A549 (cell line): ENCODE data around the gene NR3C2. TPM values are rescaled to one million over a fixed set of nuclear protein-coding genes. Genes with fewer than 3 reads are reported as not detected.

Experiments
- ATAC-seq, 2 experiments: fragments of 200-7000 bp in 1 of 2; fragments of >200 bp in 1 of 2; cut with Nextera tagmentation in 1 of 2; cut with Tn5 transposase in 1 of 2; 3 replicates each; pipeline versions ENCODE4 v1.8.0 to v1.9.1; 2018 to 2020; ENCODE audit warnings: mild to moderate bottlenecking in 1 of 2, moderate library complexity in 1 of 2
- CTCF ChIA-PET: fragments of 300-600 bp; sonication (Branson Sonifier 250); formaldehyde crosslinking; extraction: SDS; loops from one replicate; lab custom pipeline; 2021; ENCODE audit warnings: antibody characterized with exemption, inconsistent platforms; lab: Yijun Ruan, JAX
- POLR2A ChIA-PET: fragments of 350-600 bp; formaldehyde crosslinking; extraction: SDS; loops from one replicate; lab custom pipeline; 2021; ENCODE audit warnings: antibody characterized with exemption, inconsistent platforms; lab: Yijun Ruan, JAX
- DNase-seq, 2 experiments: peaks; one replicate each; pipeline versions ENCODE4 v3.0.0 to v3.0.0-alpha.2; 2011 to 2016; ENCODE audit warnings: low read depth in 1 of 2, low spot score in 1 of 2
- FAIRE-seq: peaks from 2 replicates; lab custom pipeline; 2011; peaks lifted over from hg19 to GRCh38; lab: Jason Lieb, UNC
- H3K27ac ChIP-seq, 2 experiments: fragments of >200 bp; sonication (Bioruptor Twin); formaldehyde crosslinking; 3 replicates each; pipeline ENCODE4 v1.5.1; 2016 to 2017
- H3K4me1 ChIP-seq: fragments of >200 bp; sonication (Bioruptor Twin); formaldehyde crosslinking; 3 replicates; pipeline ENCODE4 v1.6.1; 2016
- H3K4me2 ChIP-seq: fragments of >200 bp; sonication (Bioruptor Twin); formaldehyde crosslinking; 3 replicates; pipeline ENCODE4 v1.6.1; 2016
- H3K4me3 ChIP-seq: fragments of >200 bp; sonication (Bioruptor Twin); formaldehyde crosslinking; 3 replicates; pipeline ENCODE4 v1.5.1; 2016
- H3K9me3 ChIP-seq: fragments of >200 bp; sonication (Bioruptor Twin); formaldehyde crosslinking; 3 replicates; pipeline ENCODE4 v1.6.1; 2016
- BCL3 ChIP-seq: fragments of >200 bp; sonication (Bioruptor Twin); formaldehyde crosslinking; IDR thresholded peaks from 3 replicates; pipeline ENCODE4 v1.6.1; 2016
- BHLHE40 ChIP-seq: IDR thresholded peaks from 2 replicates; pipeline ENCODE4 v1.6.1; 2012; ENCODE audit warnings: low read depth, low read length, inconsistent platforms
- CBX2 ChIP-seq: fragments of 200-600 bp; sonication (generic); IDR thresholded peaks from 2 replicates; pipeline ENCODE4 v1.6.1; 2016; ENCODE audit warnings: low read depth, mild to moderate bottlenecking, borderline replicate concordance
- CBX8 ChIP-seq: fragments of 200-600 bp; sonication (generic); IDR thresholded peaks from 2 replicates; pipeline ENCODE4 v1.6.1; 2016
- CEBPB ChIP-seq, 2 experiments: fragments of >200 bp in 1 of 2; sonication (Bioruptor Twin) in 1 of 2; formaldehyde crosslinking in 1 of 2; IDR thresholded peaks; 2 replicates each; pipeline ENCODE4 v1.6.1; 2012 to 2016
- CHD2 ChIP-seq: fragments of 150-350 bp; IDR thresholded peaks from 2 replicates; pipeline ENCODE4 v1.6.1; 2014; ENCODE audit warnings: low read length; ENCODE audit not compliant: partially characterized antibody
- E2F6 ChIP-seq: IDR thresholded peaks from 2 replicates; pipeline ENCODE4 v1.6.1; 2012; ENCODE audit warnings: low read depth, borderline replicate concordance
- ESRRA ChIP-seq: fragments of 150-350 bp; IDR thresholded peaks from 2 replicates; pipeline ENCODE4 v1.6.1; 2014; ENCODE audit warnings: mild to moderate bottlenecking, low read length, borderline replicate concordance
- FOSB ChIP-seq: fragments of 250-450 bp; sonication (Bioruptor Pico); IDR thresholded peaks from 2 replicates; pipeline ENCODE4 v1.5.0; 2020; ENCODE audit warnings: mild to moderate bottlenecking, moderate library complexity
- FOSL2 ChIP-seq, 2 experiments: fragments of 450-650 bp in 1 of 2; fragments of >200 bp in 1 of 2; sonication (Bioruptor Twin) in 1 of 2; formaldehyde crosslinking; IDR thresholded peaks; 2 replicates each; pipeline versions ENCODE4 v1.5.0 to v1.6.1; 2016 to 2020; ENCODE audit warnings: mild to moderate bottlenecking in 1 of 2, moderate library complexity in 1 of 2
- FOXS1 ChIP-seq: fragments of 250-450 bp; sonication (Bioruptor Pico); IDR thresholded peaks from 2 replicates; pipeline ENCODE4 v1.5.0; 2020; ENCODE audit warnings: mild to moderate bottlenecking, moderate library complexity
- HES2 ChIP-seq: fragments of >200 bp; sonication (Bioruptor Twin); formaldehyde crosslinking; IDR thresholded peaks from 2 replicates; pipeline ENCODE4 v1.6.1; 2016
- HOXB13 ChIP-seq: fragments of 250-450 bp; sonication (Bioruptor Pico); IDR thresholded peaks from 2 replicates; pipeline ENCODE4 v1.5.0; 2020; ENCODE audit warnings: low read depth, mild to moderate bottlenecking, moderate library complexity
- HOXB5 ChIP-seq: fragments of 250-450 bp; sonication (Bioruptor Pico); IDR thresholded peaks from 2 replicates; pipeline ENCODE4 v1.5.0; 2020; ENCODE audit warnings: mild to moderate bottlenecking, moderate library complexity
- JUN ChIP-seq, 2 experiments: fragments of >200 bp; sonication (Bioruptor Twin); formaldehyde crosslinking; IDR thresholded peaks; 2 replicates in 1 of 2; 3 replicates in 1 of 2; pipeline ENCODE4 v1.6.1; 2016 to 2017
- JUNB ChIP-seq: fragments of >200 bp; sonication (Bioruptor Twin); formaldehyde crosslinking; IDR thresholded peaks from 2 replicates; pipeline ENCODE4 v1.6.1; 2016
- KDM1A ChIP-seq: fragments of 200-600 bp; sonication (generic); IDR thresholded peaks from 2 replicates; pipeline ENCODE4 v1.6.1; 2016; ENCODE audit warnings: low read depth, mild to moderate bottlenecking
- MAX ChIP-seq: IDR thresholded peaks from 2 replicates; pipeline ENCODE4 v1.6.1; 2012
- NFE2L2 ChIP-seq: fragments of 150-350 bp; conservative IDR thresholded peaks from 2 replicates; pipeline ENCODE4 v1.6.1; 2014; ENCODE audit warnings: low read length
- NPAS2 ChIP-seq: fragments of 250-450 bp; sonication (Bioruptor Pico); IDR thresholded peaks from 2 replicates; pipeline ENCODE4 v1.8.0; 2022; ENCODE audit warnings: mild to moderate bottlenecking, moderate library complexity, borderline replicate concordance
- NR3C1 ChIP-seq: fragments of >200 bp; sonication (Bioruptor Twin); formaldehyde crosslinking; IDR thresholded peaks from 3 replicates; pipeline ENCODE4 v1.6.1; 2017
- POLR2AphosphoS2 ChIP-seq: conservative IDR thresholded peaks from 2 replicates; pipeline ENCODE4 v1.6.1; 2012; ENCODE audit warnings: low read length, improper control_type of control experiment, inconsistent platforms
- RARB ChIP-seq: fragments of 250-450 bp; sonication (Bioruptor Pico); IDR thresholded peaks from 2 replicates; pipeline ENCODE4 v1.8.0; 2021; ENCODE audit warnings: mild to moderate bottlenecking, moderate library complexity
- RCOR1 ChIP-seq: fragments of 150-350 bp; IDR thresholded peaks from 2 replicates; pipeline ENCODE4 v1.6.1; 2014; ENCODE audit warnings: antibody characterized with exemption, low read length, low read depth
- RNF2 ChIP-seq: fragments of 200-600 bp; sonication (generic); IDR thresholded peaks from 2 replicates; pipeline ENCODE4 v1.6.1; 2016; ENCODE audit warnings: low read depth, mild to moderate bottlenecking, antibody characterized with exemption, moderate library complexity, borderline replicate concordance
- SMC3 ChIP-seq: fragments of >200 bp; sonication (Bioruptor Twin); formaldehyde crosslinking; IDR thresholded peaks from 3 replicates; pipeline ENCODE4 v1.6.1; 2018; ENCODE audit warnings: inconsistent platforms
- SREBF2 ChIP-seq: fragments of 450-650 bp; IDR thresholded peaks from 2 replicates; pipeline ENCODE4 v1.6.1; 2014; ENCODE audit warnings: mild to moderate bottlenecking, moderate library complexity
- TFCP2L1 ChIP-seq: fragments of 250-450 bp; sonication (Bioruptor Pico); IDR thresholded peaks from 2 replicates; pipeline ENCODE4 v1.5.0; 2021; ENCODE audit warnings: mild to moderate bottlenecking
- TP53 ChIP-seq: fragments of 250-450 bp; sonication (Bioruptor Pico); IDR thresholded peaks from 2 replicates; pipeline ENCODE4 v1.5.0; 2021; ENCODE audit warnings: mild to moderate bottlenecking, moderate library complexity
- ZC3H11A ChIP-seq: fragments of 450-650 bp; IDR thresholded peaks from 2 replicates; pipeline ENCODE4 v1.6.1; 2014; ENCODE audit warnings: antibody characterized with exemption, mild to moderate bottlenecking
- ZNF302 ChIP-seq: fragments of 250-450 bp; sonication (Bioruptor Pico); IDR thresholded peaks from 2 replicates; pipeline ENCODE4 v1.9.0; 2021; ENCODE audit warnings: inconsistent platforms, mild to moderate bottlenecking, moderate library complexity
- WGBS: methylation state at CpG from one replicate; pipeline ENCODE4 v1.1.6; 2017; ENCODE audit errors: missing lambda C conversion rate; 5-methylcytosine and 5-hydroxymethylcytosine counted together
- polyA plus RNA-seq, 4 experiments: library from polyadenylated mRNA; depleted of rRNA in 3 of 4; stranded (reverse); fragments of >200 nt; fragmentation: RNase III in 1 of 4; extraction: RNeasy Plus Mini Kit Qiagen cat#74134 plus additional on column Dnase treatment in 1 of 4; gene quantifications; 2 replicates in 3 of 4; 3 replicates in 1 of 4; pipeline ENCODE4 v1.2.3, GENCODE V29; 2011 to 2017
- TF ChIP-seq, protein P1 (sequence below): fragments of >200 bp; sonication (Bioruptor Twin); formaldehyde crosslinking; IDR thresholded peaks from 3 replicates; pipeline ENCODE4 v1.5.1; 2016
- TF ChIP-seq, protein P2 (sequence below): IDR thresholded peaks from 2 replicates; pipeline ENCODE4 v1.6.1; 2012

NR3C2 gene
- polyA plus RNA-seq, 2 of the 4 experiments (the other 2 are of a cell fraction): 0.01 to 0.03 TPM

GRCh38 chr4:148441624-148441985 lies 609 bp downstream of the NR3C2 start:
- no peak for DNase-seq
- Histone ChIP-seq H3K27ac (no peak overlapping the region), H3K4me3 (peak overlapping the region; percentile 64), H3K9me3 (no peaks in the 10 kb centered on the region), H3K4me2 (peak overlapping the region; percentile 98), H3K4me1 (peaks cover 10% of the 10 kb centered on the region; the same call in 2 of the 3 replicates)
- no peak for ATAC-seq
- ChIA-PET CTCF (no interaction called here), POLR2A (no interaction called here)
- no peak for FAIRE-seq
- no peak for TF ChIP-seq CBX2
- TF ChIP-seq CBX8: no peak
- no peak for TF ChIP-seq BCL3
- TF ChIP-seq SMC3: no peak
- TF ChIP-seq FOSB: no peak
- no peak for TF ChIP-seq KDM1A
- TF ChIP-seq NR3C1: no peak
- TF ChIP-seq JUN (IDR thresholded peaks at IDR 0.05): no peak
- TF ChIP-seq CHD2: no peak
- no peak for TF ChIP-seq NPAS2 (CRISPR knock-in tag)
- no peak for TF ChIP-seq MAX
- no peak for TF ChIP-seq E2F6
- no peak for TF ChIP-seq ZC3H11A
- TF ChIP-seq, protein P1, sequence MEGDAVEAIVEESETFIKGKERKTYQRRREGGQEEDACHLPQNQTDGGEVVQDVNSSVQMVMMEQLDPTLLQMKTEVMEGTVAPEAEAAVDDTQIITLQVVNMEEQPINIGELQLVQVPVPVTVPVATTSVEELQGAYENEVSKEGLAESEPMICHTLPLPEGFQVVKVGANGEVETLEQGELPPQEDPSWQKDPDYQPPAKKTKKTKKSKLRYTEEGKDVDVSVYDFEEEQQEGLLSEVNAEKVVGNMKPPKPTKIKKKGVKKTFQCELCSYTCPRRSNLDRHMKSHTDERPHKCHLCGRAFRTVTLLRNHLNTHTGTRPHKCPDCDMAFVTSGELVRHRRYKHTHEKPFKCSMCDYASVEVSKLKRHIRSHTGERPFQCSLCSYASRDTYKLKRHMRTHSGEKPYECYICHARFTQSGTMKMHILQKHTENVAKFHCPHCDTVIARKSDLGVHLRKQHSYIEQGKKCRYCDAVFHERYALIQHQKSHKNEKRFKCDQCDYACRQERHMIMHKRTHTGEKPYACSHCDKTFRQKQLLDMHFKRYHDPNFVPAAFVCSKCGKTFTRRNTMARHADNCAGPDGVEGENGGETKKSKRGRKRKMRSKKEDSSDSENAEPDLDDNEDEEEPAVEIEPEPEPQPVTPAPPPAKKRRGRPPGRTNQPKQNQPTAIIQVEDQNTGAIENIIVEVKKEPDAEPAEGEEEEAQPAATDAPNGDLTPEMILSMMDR: no peak
- no peak for TF ChIP-seq RCOR1
- no peak for TF ChIP-seq SREBF2
- WGBS: 4% methylated on average over 12 of the region's 12 CpGs

DNA sequence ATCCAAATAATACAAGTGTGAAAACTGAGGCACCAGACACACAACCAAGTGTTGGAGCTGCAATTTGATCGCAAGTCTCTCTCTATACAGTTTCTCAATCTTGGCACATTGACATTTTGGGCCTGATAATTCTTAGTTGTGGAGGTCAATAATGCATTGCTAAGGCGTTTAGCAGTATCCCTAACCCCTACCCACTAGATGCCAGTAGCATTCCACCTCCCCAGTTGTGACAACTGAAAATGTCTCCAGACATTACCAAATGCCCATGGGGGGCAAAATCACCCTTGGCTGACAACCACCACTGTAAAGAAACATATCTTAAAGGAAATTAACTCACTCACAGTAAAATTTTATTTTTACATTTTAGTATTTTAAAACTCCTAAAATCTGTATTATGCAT lies 4.2 kb downstream of the NR3C2 start:
- DNase-seq (no peak), ATAC-seq (no peak), FAIRE-seq (no peak)
- no peaks in the 10 kb centered on the region for H3K9me3 ChIP-seq
- H3K4me2 ChIP-seq: no peak overlapping the region
- ChIA-PET POLR2A (no interaction called here), CTCF (no interaction called here)
- H3K27ac ChIP-seq: no peak overlapping the region
- H3K4me3 ChIP-seq: no peak overlapping the region
- TF ChIP-seq TFCP2L1 (CRISPR knock-in tag): no peak
- no peak for TF ChIP-seq HOXB5 (CRISPR knock-in tag)
- TF ChIP-seq JUNB: no peak
- TF ChIP-seq RNF2: no peak
- no peak for TF ChIP-seq NPAS2 (CRISPR knock-in tag)
- TF ChIP-seq CEBPB (IDR thresholded peaks at IDR 0.05): no peak
- WGBS: 28% methylated on average over 2 of the region's 2 CpGs
- H3K4me1 ChIP-seq: no peaks in the 10 kb centered on the region

DNA sequence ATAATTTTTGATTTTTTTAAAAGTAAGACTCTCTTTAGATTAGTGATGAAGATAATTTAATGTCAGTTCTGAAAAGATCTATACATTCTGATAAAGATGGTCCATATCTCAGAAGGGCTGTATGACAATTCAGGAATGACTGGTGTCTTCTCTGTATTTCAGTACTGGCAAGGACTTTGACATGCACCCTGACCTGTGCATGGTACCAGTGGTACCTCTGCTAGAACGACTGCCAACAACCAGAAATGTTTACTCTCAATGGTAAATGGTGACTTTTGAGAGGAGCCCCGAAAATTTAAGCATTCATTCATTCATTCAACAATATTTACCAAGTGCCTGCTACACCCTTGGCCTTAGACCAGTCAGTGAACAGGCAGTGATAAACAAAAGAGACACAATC lies 4.8 kb downstream of the NR3C2 start:
- ATAC-seq: no peak
- Histone ChIP-seq H3K4me2 (no peak overlapping the region), H3K4me3 (no peak overlapping the region), H3K27ac (no peak overlapping the region), H3K4me1 (no peaks in the 10 kb centered on the region), H3K9me3 (no peaks in the 10 kb centered on the region)
- no peak for DNase-seq
- FAIRE-seq: no peak
- POLR2A ChIA-PET: no interaction called here
- CTCF ChIA-PET: no interaction called here
- WGBS: 0% methylated on average over 2 of the region's 2 CpGs
- TF ChIP-seq RNF2 (no peak), MAX (no peak), ESRRA (no peak), NFE2L2 (no peak), FOXS1 (no peak), HOXB13 (CRISPR knock-in tag) (no peak), HES2 (no peak), POLR2AphosphoS2 (no peak), RARB (no peak), BHLHE40 (no peak), TP53 (CRISPR knock-in tag) (no peak), CEBPB (IDR thresholded peaks at IDR 0.05) (no peak), FOSL2 (IDR thresholded peaks at IDR 0.05) (no peak), FOSL2 (CRISPR knock-in tag; IDR thresholded peaks at IDR 0.05) (no peak), ZNF302 (CRISPR knock-in tag) (no peak)
- TF ChIP-seq, protein P2, sequence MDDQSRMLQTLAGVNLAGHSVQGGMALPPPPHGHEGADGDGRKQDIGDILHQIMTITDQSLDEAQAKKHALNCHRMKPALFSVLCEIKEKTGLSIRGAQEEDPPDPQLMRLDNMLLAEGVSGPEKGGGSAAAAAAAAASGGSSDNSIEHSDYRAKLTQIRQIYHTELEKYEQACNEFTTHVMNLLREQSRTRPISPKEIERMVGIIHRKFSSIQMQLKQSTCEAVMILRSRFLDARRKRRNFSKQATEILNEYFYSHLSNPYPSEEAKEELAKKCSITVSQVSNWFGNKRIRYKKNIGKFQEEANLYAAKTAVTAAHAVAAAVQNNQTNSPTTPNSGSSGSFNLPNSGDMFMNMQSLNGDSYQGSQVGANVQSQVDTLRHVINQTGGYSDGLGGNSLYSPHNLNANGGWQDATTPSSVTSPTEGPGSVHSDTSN: no peak
